SK-MEL-5 (cell line): Measurements from ENCODE around the gene ZBTB20. TPM values are rescaled to one million over a fixed set of nuclear protein-coding genes. Genes with fewer than 3 reads are reported as not detected.

Experiments
- DNase-seq: peaks from one replicate; pipeline ENCODE4 v3.0.0-alpha.2; 2016; ENCODE audit warnings: low read depth, low spot score
- in situ Hi-C: cut with HindIII; loops from 2 replicates; pipeline ENCODE4 v1.10.0; 2016; ENCODE audit warnings: low sequenced_read_pairs, high pct_unique_total_duplicates, low pct_unique_long_range_greater_than_20kb
- total RNA-seq: library from RNA; depleted of rRNA; stranded (reverse); fragments of >200 nt; shearing (Covaris generic); gene quantifications from 2 replicates; pipeline ENCODE4 v1.2.3, GENCODE V29; 2014

ZBTB20 gene
- total RNA-seq, 1 experiment from 2014 or later: 2.9 TPM

GRCh38 chr3:114380233-114380651 is 766.8 kb downstream of the ZBTB20 start:
- in situ Hi-C loops: no loop called here
- DNase-seq: peak; percentile 97

- in situ Hi-C loops: no loop called here
- DNase-seq: no peak
Observed at GRCh38 chr3:114379266-114379665, 767.8 kb downstream of the ZBTB20 start.

- in situ Hi-C loops: no loop called here
- DNase-seq: no peak
Observed at GRCh38 chr3:114378760-114379159, 768.3 kb downstream of the ZBTB20 start.

- DNase-seq: no peak
- in situ Hi-C loops: no loop called here
Observed at GRCh38 chr3:114377426-114377825, 769.7 kb downstream of the ZBTB20 start.

- in situ Hi-C loops: no loop called here
- DNase-seq: no peak
Observed at GRCh38 chr3:114376516-114377185, 770.4 kb downstream of the ZBTB20 start.

- DNase-seq: no peak
- in situ Hi-C loops: no loop called here
Observed at GRCh38 chr3:114375608-114376421, 771.3 kb downstream of the ZBTB20 start.

- no peak for DNase-seq
- in situ Hi-C loops: no loop called here
Observed at GRCh38 chr3:114374433-114374990, 772.6 kb downstream of the ZBTB20 start.

- in situ Hi-C loops: no loop called here
- DNase-seq: peak; percentile 29
Observed at GRCh38 chr3:114370537-114371174, 776.4 kb downstream of the ZBTB20 start.

GRCh38 chr3:114365909-114366308 is 781.2 kb downstream of the ZBTB20 start:
- in situ Hi-C loops: no loop called here
- no peak for DNase-seq

- in situ Hi-C loops: no loop called here
- DNase-seq: peak; percentile 67
Observed at GRCh38 chr3:114364806-114365654, 782.1 kb downstream of the ZBTB20 start.

- in situ Hi-C loops: no loop called here
- no peak for DNase-seq
Observed at GRCh38 chr3:114363554-114364202, 783.4 kb downstream of the ZBTB20 start.

GRCh38 chr3:114362815-114363214 is 784.3 kb downstream of the ZBTB20 start:
- peak; percentile 61 for DNase-seq
- in situ Hi-C loops: no loop called here

GRCh38 chr3:114361391-114361790 is 785.7 kb downstream of the ZBTB20 start:
- no peak for DNase-seq
- in situ Hi-C loops: no loop called here

GRCh38 chr3:114356525-114356924 is 790.6 kb downstream of the ZBTB20 start:
- in situ Hi-C loops: no loop called here
- DNase-seq: no peak

- in situ Hi-C loops: no loop called here
- DNase-seq: no peak
Observed at GRCh38 chr3:114356066-114356465, 791.0 kb downstream of the ZBTB20 start.

- DNase-seq: no peak
- in situ Hi-C loops: no loop called here
Observed at GRCh38 chr3:114355653-114356052, 791.4 kb downstream of the ZBTB20 start.

GRCh38 chr3:114351822-114352145 is 795.3 kb downstream of the ZBTB20 start:
- in situ Hi-C loops: no loop called here
- no peak for DNase-seq
